Activated T-cell treated with anti-CD3 and anti-CD28 coated beads, Interleukin-2, amount 50 U/mL, for 4 hours (primary cell): ENCODE measurements around the gene GLP1R. TPM values are rescaled to one million over a fixed set of nuclear protein-coding genes. Genes with fewer than 3 reads are reported as not detected.

Experiments used
- ATAC-seq, 2 donors: fragments of 200-7000 bp; cut with Tn5 transposase; one replicate each; pipeline ENCODE4 v1.10.0; 2021
- DNase-seq: peaks from one replicate; pipeline ENCODE4 v3.0.0-alpha.2; 2020
- H3K27me3 Mint-ChIP-seq: one replicate; pipeline ENCODE4 v1.8.0; 2021; ENCODE audit warnings: low read depth, mixed read lengths
- H3K36me3 Mint-ChIP-seq: one replicate; pipeline ENCODE4 v1.8.0; 2022; ENCODE audit warnings: mixed read lengths; ENCODE audit not compliant: insufficient read depth
- H3K4me1 Mint-ChIP-seq: one replicate; pipeline ENCODE4 v1.8.0; 2021; ENCODE audit warnings: low read depth, mixed read lengths
- H3K4me3 Mint-ChIP-seq: one replicate; pipeline ENCODE4 v1.8.0; 2021; ENCODE audit warnings: mild to moderate bottlenecking, moderate library complexity, mixed read lengths
- H3K9me3 Mint-ChIP-seq: one replicate; pipeline ENCODE4 v1.8.0; 2021; ENCODE audit warnings: mixed read lengths
- total RNA-seq, 3 donors: library from RNA; stranded (reverse); gene quantifications; one replicate each; pipeline ENCODE4 v1.2.1, GENCODE V29; 2021

GLP1R gene
- total RNA-seq, 3 donors from 2014 or later = 0.05 to 0.16 (median 0.08) TPM

DNA sequence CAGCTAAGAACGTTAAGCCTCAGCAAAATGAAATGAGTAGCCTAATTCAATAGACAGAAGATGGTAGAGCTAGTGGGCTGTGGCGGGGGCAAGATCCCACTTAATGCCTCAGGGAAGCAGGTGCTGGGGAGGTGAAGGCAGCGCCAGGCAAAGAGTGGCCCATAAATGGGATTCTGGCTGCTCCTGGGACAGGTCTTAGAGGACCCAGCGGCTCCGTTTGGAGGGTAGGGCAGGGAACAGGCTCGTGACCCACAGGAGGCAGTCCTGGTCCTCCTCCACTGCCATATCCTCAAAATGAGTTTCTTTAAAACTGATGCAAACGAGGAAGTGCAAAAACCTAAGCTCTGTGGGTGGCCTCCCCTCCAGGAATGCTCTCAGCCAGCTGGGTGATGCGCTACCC, 33.7 kb downstream of the GLP1R start:
- DNase-seq (no peak), ATAC-seq (no peak)
- Mint-ChIP-seq H3K9me3 (no peaks in the 10 kb centered on the region), H3K36me3 (no peaks in the 10 kb centered on the region), H3K27me3 (peaks cover 17% of the 10 kb centered on the region), H3K4me3 (no peak overlapping the region), H3K4me1 (peaks cover 5% of the 10 kb centered on the region)

DNA sequence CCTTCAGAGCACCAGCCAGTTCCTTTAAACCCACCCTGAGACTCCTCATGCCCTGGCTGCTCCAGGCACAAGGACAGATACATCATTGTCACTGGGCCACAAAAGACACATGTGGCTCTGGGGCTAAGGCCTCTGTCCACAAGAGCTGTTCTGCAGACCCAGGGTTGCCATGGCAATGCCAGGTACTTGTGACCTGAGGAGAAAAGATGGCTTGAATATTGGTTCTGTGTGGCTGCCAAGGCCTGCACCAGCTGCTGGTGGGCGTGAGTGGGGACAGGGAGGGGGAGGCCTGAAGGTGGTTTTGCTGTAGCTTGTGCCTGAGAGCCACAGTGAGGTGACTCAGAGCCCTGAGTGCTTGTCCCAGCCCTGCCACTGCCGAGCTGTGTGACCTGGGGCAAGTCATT, 34.7 kb downstream of the GLP1R start:
- H3K27me3 Mint-ChIP-seq = peaks cover 24% of the 10 kb centered on the region
- DNase-seq (no peak), ATAC-seq (no peak)
- no peaks in the 10 kb centered on the region for H3K36me3 Mint-ChIP-seq
- no peaks in the 10 kb centered on the region for H3K9me3 Mint-ChIP-seq
- H3K4me1 Mint-ChIP-seq = peaks cover 5% of the 10 kb centered on the region
- no peak overlapping the region for H3K4me3 Mint-ChIP-seq

DNA sequence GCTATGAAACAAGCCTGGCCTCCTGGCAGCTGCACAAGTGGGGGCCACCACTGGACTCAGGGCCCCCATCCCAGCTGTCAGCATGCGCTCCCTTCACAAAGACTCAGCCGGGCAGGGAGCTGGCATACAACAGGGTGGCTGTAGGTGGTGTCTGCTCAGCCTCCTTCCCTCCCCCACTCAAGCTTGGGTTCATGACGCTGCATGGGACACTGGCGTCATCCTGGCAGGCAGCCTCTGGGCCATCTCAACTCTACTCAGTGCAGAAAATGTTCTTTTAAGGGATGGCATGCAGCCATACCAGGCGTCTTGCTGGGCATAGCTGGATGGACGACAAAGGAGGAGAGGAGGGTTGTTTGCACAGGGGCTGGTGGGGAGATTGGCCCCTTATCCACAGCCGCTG, 35.9 kb downstream of the GLP1R start:
- peaks cover 5% of the 10 kb centered on the region for H3K4me1 Mint-ChIP-seq
- DNase-seq (no peak), ATAC-seq (no peak)
- H3K4me3 Mint-ChIP-seq = no peak overlapping the region
- H3K36me3 Mint-ChIP-seq = no peaks in the 10 kb centered on the region
- H3K27me3 Mint-ChIP-seq = peaks cover 26% of the 10 kb centered on the region
- H3K9me3 Mint-ChIP-seq = no peaks in the 10 kb centered on the region

DNA sequence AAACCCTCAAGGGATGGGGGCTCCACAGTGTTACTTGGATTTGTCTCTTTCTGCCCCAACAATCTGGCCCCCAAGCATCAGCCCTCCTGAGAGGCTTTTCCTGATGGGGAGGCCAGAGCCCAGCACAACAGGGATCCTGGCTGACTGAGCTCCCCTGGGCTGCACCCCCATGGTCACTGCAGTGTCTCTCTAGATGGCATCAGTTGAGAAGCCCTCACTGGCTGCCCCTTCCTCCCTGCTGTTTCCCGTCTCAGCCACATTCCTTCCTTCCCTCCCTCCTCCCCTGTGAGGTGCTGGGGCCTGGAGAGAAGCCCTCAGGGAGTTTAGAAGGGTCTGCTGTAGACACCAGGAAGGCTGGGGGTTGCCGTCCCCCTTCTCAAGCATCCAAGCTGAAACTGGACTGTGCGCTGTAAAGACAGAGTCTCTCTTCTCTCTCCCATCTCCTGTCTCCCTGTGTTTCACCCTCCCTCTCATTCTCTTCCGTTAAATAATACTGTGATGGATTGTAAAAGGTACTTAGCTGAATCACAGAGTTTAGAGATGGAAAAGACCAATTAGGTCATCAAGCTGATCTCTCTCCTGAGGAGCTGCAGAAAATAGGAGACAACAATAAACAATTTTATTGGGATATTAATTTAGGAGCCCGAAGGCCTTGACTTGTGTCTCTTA, 36.7 kb downstream of the GLP1R start:
- H3K36me3 Mint-ChIP-seq = no peaks in the 10 kb centered on the region
- peaks cover 29% of the 10 kb centered on the region for H3K27me3 Mint-ChIP-seq

DNA sequence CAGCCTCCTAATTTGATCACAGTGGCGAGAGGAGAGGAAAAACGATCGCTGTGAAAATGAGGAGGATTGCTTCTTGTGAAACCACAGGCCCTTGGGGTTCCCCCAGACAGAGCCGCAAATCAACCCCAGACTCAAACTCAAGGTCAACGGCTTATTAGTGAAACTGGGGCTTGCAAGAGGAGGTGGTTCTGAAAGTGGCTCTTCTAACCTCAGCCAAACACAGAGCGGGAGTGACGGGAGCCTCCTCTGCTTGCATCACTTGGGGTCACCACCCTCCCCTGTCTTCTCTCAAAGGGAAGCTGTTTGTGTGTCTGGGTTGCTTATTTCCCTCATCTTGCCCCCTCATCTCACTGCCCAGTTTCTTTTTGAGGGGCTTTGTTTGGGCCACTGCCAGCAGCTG, 37.7 kb downstream of the GLP1R start:
- Mint-ChIP-seq H3K4me1 (peaks cover 5% of the 10 kb centered on the region), H3K27me3 (peaks cover 32% of the 10 kb centered on the region), H3K36me3 (no peaks in the 10 kb centered on the region), H3K9me3 (no peaks in the 10 kb centered on the region), H3K4me3 (no peak overlapping the region)
- DNase-seq (no peak), ATAC-seq (peak; percentile 68 to 75)

More for the DNA sequence above, 36.7 kb downstream of the GLP1R start:
- peaks cover 5% of the 10 kb centered on the region for H3K4me1 Mint-ChIP-seq
- ATAC-seq (no peak), DNase-seq (no peak)
- no peak overlapping the region for H3K4me3 Mint-ChIP-seq
- H3K9me3 Mint-ChIP-seq = no peaks in the 10 kb centered on the region

DNA sequence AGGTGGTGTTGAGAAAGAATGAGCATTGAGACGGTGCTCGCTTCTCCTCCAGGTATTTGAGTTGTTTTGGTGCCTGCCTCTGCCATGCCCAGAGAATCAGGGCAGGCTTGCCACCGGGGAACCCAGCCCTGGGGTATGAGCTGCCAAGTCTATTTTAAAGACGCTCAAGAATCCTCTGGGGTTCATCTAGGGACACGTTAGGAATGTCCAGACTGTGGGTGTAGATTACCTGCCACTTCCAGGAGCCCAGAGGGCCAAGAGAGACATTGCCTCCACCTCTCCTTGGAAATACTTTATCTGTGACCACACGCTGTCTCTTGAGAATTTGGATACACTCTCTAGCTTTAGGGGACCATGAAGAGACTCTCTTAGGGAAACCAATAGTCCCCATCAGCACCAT, 38.1 kb downstream of the GLP1R start:
- Mint-ChIP-seq H3K9me3 (no peaks in the 10 kb centered on the region), H3K27me3 (peaks cover 35% of the 10 kb centered on the region), H3K4me3 (no peak overlapping the region), H3K36me3 (no peaks in the 10 kb centered on the region), H3K4me1 (peaks cover 5% of the 10 kb centered on the region)
- no peak for ATAC-seq
- no peak for DNase-seq

DNA sequence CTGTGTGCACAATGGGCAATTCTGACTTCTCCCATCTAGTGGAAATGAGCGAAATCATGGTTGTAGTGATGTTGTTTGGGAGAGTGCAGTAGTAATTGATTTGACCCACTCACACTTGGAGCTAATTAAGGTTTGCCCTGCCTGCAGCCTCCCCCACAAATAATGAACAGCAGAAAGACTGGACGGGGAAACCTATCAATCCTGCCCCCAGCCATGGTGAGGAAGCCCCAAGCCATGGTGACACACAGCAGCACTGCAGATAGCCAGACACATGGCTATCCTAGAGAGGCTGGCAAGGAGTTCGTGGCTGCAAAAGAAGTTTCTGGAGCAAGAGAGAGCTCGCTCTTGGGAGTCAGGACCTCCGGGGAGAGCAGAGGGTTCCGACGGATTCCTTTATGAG, 38.6 kb downstream of the GLP1R start:
- Mint-ChIP-seq H3K27me3 (peaks cover 37% of the 10 kb centered on the region), H3K4me3 (no peak overlapping the region), H3K4me1 (peaks cover 5% of the 10 kb centered on the region), H3K9me3 (no peaks in the 10 kb centered on the region), H3K36me3 (no peaks in the 10 kb centered on the region)
- DNase-seq (no peak), ATAC-seq (no peak)

DNA sequence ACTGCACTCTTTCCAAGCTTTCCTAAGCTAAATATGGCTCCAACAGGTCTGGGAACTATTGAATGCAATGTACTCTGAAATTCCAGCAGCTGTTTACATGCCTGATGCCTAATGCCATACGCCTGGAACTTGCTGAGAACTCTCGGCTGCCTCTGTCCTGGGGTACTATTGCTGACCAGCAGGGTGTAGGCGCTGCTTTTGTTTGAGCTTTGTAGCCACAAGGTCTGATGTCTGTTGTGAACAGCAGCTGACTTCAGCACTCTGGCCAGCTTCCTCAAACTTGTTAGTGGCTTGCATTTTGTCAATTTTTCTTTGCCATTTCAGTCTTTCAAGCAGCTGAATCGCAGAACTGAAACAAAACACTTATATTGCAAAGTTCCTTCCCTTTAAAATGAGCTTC, 39.8 kb downstream of the GLP1R start:
- Mint-ChIP-seq H3K36me3 (peaks cover 3% of the 10 kb centered on the region), H3K9me3 (no peaks in the 10 kb centered on the region), H3K4me1 (peaks cover 5% of the 10 kb centered on the region), H3K4me3 (no peak overlapping the region), H3K27me3 (peaks cover 37% of the 10 kb centered on the region)
- ATAC-seq (no peak), DNase-seq (no peak)

DNA sequence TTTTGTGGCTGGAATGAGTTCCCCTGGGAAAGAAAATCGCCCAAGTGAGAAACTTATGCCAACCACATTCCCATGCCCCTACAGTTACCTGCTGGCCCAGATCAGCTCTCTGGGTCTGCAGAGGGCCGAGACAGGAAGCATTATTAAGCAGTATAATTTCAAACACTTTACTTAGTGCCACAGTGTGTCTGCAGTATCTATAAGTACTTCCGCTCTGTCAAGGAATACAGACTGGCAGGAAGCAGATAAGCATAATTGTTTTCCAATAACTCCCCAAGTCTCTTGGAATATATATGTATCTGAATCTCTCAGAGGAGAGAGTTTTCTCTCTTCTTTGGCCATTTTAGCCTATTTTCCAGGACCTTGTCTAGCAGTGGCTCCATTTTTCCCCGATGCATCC, 41.5 kb downstream of the GLP1R start:
- H3K4me1 Mint-ChIP-seq = peaks cover 5% of the 10 kb centered on the region
- no peak overlapping the region for H3K4me3 Mint-ChIP-seq
- DNase-seq (no peak), ATAC-seq (no peak)
- peaks cover 3% of the 10 kb centered on the region for H3K36me3 Mint-ChIP-seq
- H3K27me3 Mint-ChIP-seq = peaks cover 36% of the 10 kb centered on the region
- H3K9me3 Mint-ChIP-seq = no peaks in the 10 kb centered on the region

DNA sequence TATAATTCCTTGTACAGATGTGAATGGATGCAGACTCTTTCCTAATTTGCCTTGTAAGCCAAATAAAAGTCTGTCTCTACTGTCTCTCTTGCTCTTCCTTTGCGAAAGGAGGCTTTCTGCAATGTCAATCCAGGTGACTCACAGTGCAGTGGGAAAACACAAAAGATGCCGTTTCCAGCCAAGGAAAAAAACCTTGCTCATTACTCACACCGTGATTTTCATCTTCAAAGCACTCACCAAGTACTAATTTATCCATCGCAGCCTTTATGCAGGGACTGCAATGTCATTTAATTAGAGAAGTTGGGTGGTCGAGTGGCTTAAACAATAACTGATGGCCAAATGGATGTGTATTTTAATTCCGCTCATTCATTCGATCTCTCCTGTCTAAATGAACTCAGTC, 42.6 kb downstream of the GLP1R start:
- Mint-ChIP-seq H3K9me3 (no peaks in the 10 kb centered on the region), H3K27me3 (peaks cover 31% of the 10 kb centered on the region), H3K36me3 (peaks cover 3% of the 10 kb centered on the region), H3K4me1 (peaks cover 3% of the 10 kb centered on the region), H3K4me3 (no peak overlapping the region)
- no peak for ATAC-seq
- no peak for DNase-seq

DNA sequence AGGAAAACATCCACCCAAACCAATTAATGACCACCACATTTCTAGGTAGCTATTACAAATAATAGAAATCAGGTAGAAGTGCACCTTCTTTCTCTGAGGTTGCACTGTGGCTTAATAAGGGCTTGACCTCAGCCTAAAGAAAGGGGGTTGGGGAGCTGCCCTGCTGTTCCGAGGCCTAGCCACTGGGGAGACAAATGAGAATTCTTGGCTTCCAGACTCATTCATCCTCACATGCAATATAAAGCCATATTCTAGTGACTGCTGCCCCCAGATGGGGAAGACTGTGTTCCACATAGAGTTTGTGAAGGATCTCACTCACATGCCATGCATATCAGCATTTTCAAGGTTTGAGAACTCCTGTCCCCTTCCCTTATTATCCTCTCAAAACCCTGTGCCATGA, 43.5 kb downstream of the GLP1R start:
- no peak for ATAC-seq
- H3K4me1 Mint-ChIP-seq = no peaks in the 10 kb centered on the region
- peaks cover 24% of the 10 kb centered on the region for H3K27me3 Mint-ChIP-seq
- peaks cover 3% of the 10 kb centered on the region for H3K36me3 Mint-ChIP-seq
- no peak overlapping the region for H3K4me3 Mint-ChIP-seq
- no peaks in the 10 kb centered on the region for H3K9me3 Mint-ChIP-seq
- no peak for DNase-seq

DNA sequence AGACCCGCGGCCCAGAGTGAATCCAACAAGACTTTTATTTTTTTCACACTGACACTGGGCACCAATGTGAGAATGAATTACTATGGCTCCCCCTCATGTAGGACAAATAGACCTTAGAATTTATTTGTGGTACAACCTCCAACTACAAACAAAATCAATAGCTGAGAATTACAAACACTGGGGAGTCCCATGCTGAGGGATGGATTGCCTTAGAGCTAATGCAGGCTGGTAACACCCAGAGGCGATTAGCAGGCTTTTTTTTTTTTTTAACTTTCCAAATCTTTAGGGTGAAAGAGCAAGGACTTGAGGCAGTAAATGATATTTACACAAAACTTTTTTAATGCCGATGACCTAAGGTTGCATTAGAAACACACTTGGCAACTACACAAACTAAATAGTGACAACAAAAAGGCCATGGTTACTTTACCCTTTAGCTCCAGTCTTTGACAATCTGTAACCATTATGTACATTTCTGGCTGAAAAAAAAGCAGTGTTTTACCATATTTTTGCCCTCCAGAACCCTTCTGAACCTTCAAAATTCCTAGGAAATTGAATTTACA, 44.6 kb downstream of the GLP1R start:
- H3K27me3 Mint-ChIP-seq = peaks cover 16% of the 10 kb centered on the region
- DNase-seq (no peak), ATAC-seq (no peak)
- no peak overlapping the region for H3K4me3 Mint-ChIP-seq
- H3K9me3 Mint-ChIP-seq = no peaks in the 10 kb centered on the region
- peaks cover 3% of the 10 kb centered on the region for H3K36me3 Mint-ChIP-seq
- H3K4me1 Mint-ChIP-seq = no peaks in the 10 kb centered on the region

DNA sequence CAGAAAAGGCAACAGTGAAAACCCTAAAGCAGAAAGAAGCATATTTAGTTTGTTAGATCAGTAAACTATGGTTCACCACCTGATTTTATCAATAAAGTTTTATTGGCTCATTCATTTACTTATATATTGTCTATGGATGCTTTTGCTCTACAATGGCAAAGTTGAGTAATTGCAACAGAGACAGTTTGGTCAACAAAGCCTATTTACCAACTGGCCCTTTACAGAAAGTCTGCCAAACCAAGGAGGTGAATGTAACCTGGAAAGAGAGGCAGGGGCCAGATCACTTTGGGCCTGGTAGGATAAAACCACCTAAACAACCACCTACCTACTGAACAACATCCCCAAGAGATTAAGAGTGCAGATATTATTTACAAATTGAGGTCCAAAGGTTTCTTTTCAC, 47.0 kb downstream of the GLP1R start:
- no peak for DNase-seq
- H3K9me3 Mint-ChIP-seq = no peaks in the 10 kb centered on the region
- ATAC-seq = no peak
- H3K36me3 Mint-ChIP-seq = peaks cover 3% of the 10 kb centered on the region
- H3K4me1 Mint-ChIP-seq = peaks cover 6% of the 10 kb centered on the region
- peaks cover 8% of the 10 kb centered on the region for H3K27me3 Mint-ChIP-seq
- no peak overlapping the region for H3K4me3 Mint-ChIP-seq

DNA sequence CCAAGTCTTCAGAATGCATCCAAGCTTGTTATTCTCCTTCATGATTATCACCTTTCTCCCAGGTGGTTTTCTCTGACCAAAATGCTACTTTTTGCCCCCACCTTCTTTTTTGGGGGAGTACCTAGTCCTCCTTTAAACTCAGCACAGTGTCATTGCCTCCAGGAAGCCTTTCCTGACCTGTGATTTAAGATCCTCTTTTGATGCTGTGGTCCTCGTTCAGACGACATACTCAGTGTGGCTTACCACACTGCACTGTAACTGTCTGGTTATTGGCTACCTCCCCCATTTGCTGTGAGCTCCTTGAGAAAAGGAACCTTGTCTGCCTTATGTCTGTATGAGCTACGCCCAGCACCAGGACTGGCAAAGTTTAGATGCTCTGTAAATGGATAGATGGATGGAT, 51.8 kb downstream of the GLP1R start:
- H3K4me3 Mint-ChIP-seq = no peak overlapping the region
- H3K27me3 Mint-ChIP-seq = no peaks in the 10 kb centered on the region
- peaks cover 17% of the 10 kb centered on the region for H3K36me3 Mint-ChIP-seq
- no peak for DNase-seq
- H3K9me3 Mint-ChIP-seq = no peaks in the 10 kb centered on the region
- ATAC-seq = peak; percentile 32 to 37
- peaks cover 10% of the 10 kb centered on the region for H3K4me1 Mint-ChIP-seq

DNA sequence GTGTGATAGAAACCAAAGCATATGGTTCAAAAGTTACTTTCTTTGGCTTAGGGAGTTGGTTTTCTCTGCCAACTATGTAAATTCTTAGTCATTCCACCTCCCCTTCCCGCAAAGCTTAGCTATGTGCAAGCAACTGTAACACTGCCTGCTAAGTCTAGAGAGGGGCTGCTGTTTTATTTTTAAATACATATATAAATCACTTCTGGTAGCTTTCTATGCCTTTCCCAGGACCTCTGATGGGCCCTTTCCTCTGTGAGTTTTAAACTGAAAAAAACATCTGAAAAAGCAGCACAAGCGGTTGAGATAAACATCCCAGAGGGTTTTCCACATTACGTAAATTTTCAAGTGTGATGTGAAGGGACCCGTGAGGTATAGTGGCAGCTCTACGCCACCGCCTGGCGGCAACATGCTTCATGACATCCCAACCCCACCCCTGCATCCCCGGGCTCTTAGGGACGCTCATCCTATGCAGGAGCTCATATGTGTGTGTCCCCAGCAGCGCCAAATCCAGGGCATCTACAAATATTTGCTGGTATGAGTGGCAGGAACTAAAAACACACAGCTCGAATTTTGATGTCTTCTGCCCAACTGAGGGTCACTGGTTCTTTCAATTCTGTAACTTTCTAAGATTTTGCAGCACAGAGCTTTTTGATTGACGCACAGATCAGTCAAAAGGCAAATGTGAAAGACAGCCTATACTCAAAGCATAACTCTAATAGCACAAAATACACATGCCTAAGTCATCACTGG, 53.7 kb downstream of the GLP1R start:
- no peaks in the 10 kb centered on the region for H3K27me3 Mint-ChIP-seq
- no peak for DNase-seq
- peaks cover 17% of the 10 kb centered on the region for H3K4me1 Mint-ChIP-seq
- H3K9me3 Mint-ChIP-seq = no peaks in the 10 kb centered on the region
- H3K4me3 Mint-ChIP-seq = no peak overlapping the region
- peak in 1 of 2 donors; percentile 38 for ATAC-seq
- peaks cover 30% of the 10 kb centered on the region for H3K36me3 Mint-ChIP-seq
